GM10266 (cell line): ENCODE results near the gene GRK3.
A peak's percentile ranks its signal among the peaks of the same experiment; 100 is the strongest.
"Not testable (repeated sequence)": the region's sequence is repeated elsewhere in the genome, so short reads cannot be mapped to it uniquely, and the experiment has no call there.

ENCODE experiments used
- DNase-seq: peaks from one replicate; pipeline ENCODE4 v3.0.0; 2012; ENCODE audit errors: extremely low spot score
- CTCF ChIP-seq: IDR thresholded peaks from 2 replicates; pipeline ENCODE4 v1.5.1; 2012; ENCODE audit warnings: mild to moderate bottlenecking, low read depth; ENCODE audit not compliant: control insufficient read depth, insufficient read depth; ENCODE audit errors: missing control alignments

Gene GRK3

GRCh38 chr22:25555586-25555985 lies 8.9 kb upstream of the GRK3 start:
- no peak for TF ChIP-seq CTCF
- no peak for DNase-seq

- TF ChIP-seq CTCF, result no peak
- no peak for DNase-seq
These were observed 7.3 kb upstream of the GRK3 start for GRCh38 chr22:25557218-25557617.

- no peak for TF ChIP-seq CTCF
- no peak for DNase-seq
These were observed 6.1 kb upstream of the GRK3 start for GRCh38 chr22:25558341-25558740.

- DNase-seq, result not testable (repeated sequence)
These were observed 4.6 kb upstream of the GRK3 start for GRCh38 chr22:25559910-25560309.

- DNase-seq, result not testable (repeated sequence)
These were observed 3.3 kb upstream of the GRK3 start for GRCh38 chr22:25561182-25561581.

- not testable (repeated sequence) for DNase-seq
These were observed 2.5 kb upstream of the GRK3 start for GRCh38 chr22:25561927-25562326.

- not testable (repeated sequence) for DNase-seq
These were observed 1.3 kb upstream of the GRK3 start for GRCh38 chr22:25562966-25563760.

GRCh38 chr22:25563761-25564319 lies 635 bp upstream of the GRK3 start:
- peak; percentile 39 for DNase-seq
- no peak for TF ChIP-seq CTCF

GRCh38 chr22:25564979-25565677 lies 653 bp downstream of the GRK3 start:
- no peak for TF ChIP-seq CTCF

More at GRCh38 chr22:25564979-25565677, 653 bp downstream of the GRK3 start:
- DNase-seq, result no peak
